ENCODE measurements around the gene KHDRBS2. TPM values are rescaled to one million over a fixed set of nuclear protein-coding genes. Genes with fewer than 3 reads are reported as not detected.

KHDRBS2 gene
- total RNA-seq, 1 donor from 2014 or later, result not detected

DNA sequence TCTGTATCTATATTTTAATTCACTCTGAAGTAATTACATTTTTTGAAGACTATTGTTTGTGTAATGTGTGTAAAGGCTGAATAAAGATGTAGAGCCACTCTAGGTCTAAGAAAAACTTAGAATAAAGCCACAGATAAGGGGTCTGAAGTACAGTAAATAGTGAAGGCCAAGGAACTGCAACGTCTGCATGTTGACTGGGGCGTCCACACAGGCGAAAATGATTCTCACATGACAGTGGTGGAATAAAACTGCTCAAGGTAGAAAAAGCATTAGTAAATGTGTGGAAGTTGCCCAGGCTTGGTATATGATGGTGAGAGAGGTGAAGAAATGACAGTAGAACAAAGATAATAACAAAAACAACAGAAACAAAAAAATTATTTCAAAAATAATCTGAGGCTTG is 196.2 kb downstream of the KHDRBS2 start:
- Mint-ChIP-seq H3K27ac (ENCODE audit: unreplicated experiment) (no peak overlapping the region), H3K27me3 (ENCODE audit: unreplicated experiment) (no peaks in the 10 kb centered on the region), H3K4me3 (ENCODE audit: unreplicated experiment) (no peak overlapping the region), H3K36me3 (ENCODE audit: low read depth, unreplicated experiment) (no peaks in the 10 kb centered on the region), H3K9me3 (ENCODE audit: unreplicated experiment) (no peaks in the 10 kb centered on the region), H3K4me1 (ENCODE audit: unreplicated experiment) (peaks cover 11% of the 10 kb centered on the region)
- no peak for DNase-seq (ENCODE audit: low spot score)
- TF ChIP-seq, protein P1, sequence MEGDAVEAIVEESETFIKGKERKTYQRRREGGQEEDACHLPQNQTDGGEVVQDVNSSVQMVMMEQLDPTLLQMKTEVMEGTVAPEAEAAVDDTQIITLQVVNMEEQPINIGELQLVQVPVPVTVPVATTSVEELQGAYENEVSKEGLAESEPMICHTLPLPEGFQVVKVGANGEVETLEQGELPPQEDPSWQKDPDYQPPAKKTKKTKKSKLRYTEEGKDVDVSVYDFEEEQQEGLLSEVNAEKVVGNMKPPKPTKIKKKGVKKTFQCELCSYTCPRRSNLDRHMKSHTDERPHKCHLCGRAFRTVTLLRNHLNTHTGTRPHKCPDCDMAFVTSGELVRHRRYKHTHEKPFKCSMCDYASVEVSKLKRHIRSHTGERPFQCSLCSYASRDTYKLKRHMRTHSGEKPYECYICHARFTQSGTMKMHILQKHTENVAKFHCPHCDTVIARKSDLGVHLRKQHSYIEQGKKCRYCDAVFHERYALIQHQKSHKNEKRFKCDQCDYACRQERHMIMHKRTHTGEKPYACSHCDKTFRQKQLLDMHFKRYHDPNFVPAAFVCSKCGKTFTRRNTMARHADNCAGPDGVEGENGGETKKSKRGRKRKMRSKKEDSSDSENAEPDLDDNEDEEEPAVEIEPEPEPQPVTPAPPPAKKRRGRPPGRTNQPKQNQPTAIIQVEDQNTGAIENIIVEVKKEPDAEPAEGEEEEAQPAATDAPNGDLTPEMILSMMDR (IDR thresholded peaks at IDR 0.05; ENCODE audit: unreplicated experiment), result no peak

DNA sequence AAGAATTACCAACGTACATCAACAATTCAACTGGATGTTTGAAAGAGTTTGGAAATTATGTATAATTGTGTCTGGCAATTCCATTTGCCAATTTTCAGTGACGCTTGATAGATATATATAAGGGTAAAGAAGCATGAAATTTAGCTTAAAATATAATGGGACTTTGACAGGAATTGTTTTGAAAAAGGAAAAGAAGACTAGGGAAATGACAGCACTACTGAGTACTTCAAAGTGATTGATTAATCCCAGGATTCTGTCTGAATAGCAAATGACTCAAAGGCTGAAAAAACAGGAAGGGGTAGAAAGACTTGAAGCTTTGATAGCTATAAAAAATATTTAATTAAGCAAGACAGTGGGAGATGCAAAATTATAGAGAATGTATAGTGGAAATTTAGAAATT is 200.0 kb downstream of the KHDRBS2 start:
- H3K4me1 Mint-ChIP-seq (ENCODE audit: unreplicated experiment), result peaks cover 11% of the 10 kb centered on the region
- H3K27ac Mint-ChIP-seq (ENCODE audit: unreplicated experiment), result no peak overlapping the region
- no peaks in the 10 kb centered on the region for H3K36me3 Mint-ChIP-seq (ENCODE audit: low read depth, unreplicated experiment)
- H3K27me3 Mint-ChIP-seq (ENCODE audit: unreplicated experiment), result no peaks in the 10 kb centered on the region
- TF ChIP-seq, protein P1 (IDR thresholded peaks at IDR 0.05; ENCODE audit: unreplicated experiment), result no peak
- no peak overlapping the region for H3K4me3 Mint-ChIP-seq (ENCODE audit: unreplicated experiment)
- peaks cover 4% of the 10 kb centered on the region for H3K9me3 Mint-ChIP-seq (ENCODE audit: unreplicated experiment)
- no peak for DNase-seq (ENCODE audit: low spot score)

DNA sequence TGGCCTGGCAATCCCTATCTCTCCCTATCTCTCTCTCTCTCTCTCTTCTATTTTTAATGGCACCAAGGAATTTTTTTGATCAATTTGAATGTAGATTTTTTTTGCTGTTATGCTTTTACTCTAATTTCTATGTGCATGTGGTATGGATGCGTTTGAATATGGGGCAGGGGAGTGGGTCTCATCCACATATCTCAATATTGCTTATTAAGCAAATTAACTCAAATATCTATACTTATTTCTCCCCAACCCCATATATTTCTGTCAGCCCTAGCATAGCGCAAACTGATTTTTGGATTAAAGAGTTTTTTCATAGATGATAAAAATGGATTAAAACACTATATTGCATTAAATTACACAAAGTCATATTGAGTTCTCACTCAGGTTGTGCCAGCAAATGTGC is 210.2 kb downstream of the KHDRBS2 start:
- Mint-ChIP-seq H3K4me3 (ENCODE audit: unreplicated experiment) (no peak overlapping the region), H3K36me3 (ENCODE audit: low read depth, unreplicated experiment) (no peaks in the 10 kb centered on the region), H3K9me3 (ENCODE audit: unreplicated experiment) (no peaks in the 10 kb centered on the region), H3K4me1 (ENCODE audit: unreplicated experiment) (no peaks in the 10 kb centered on the region), H3K27ac (ENCODE audit: unreplicated experiment) (no peak overlapping the region), H3K27me3 (ENCODE audit: unreplicated experiment) (no peaks in the 10 kb centered on the region)
- DNase-seq (ENCODE audit: low spot score), result no peak
- TF ChIP-seq, protein P1 (IDR thresholded peaks at IDR 0.05; ENCODE audit: unreplicated experiment), result no peak

DNA sequence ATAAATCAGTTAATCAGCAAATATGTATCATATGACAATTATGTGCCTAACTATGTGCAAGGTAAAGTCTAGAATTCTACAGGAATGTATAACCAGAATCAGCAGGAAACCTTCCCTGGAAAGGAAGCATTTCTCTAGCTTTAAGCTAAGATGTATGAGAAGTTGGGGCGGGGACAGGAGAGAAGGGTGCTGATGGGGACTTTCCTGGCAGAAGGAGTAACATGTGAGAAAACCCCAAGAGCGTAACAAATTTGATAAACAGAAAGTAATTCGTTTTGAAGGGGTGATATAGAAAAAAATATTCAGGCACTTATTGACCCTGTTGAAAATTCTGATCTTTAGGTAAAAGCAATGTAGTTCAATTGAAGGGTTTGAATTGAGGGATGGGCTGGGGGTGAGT is 226.1 kb downstream of the KHDRBS2 start:
- Mint-ChIP-seq H3K27ac (ENCODE audit: unreplicated experiment) (no peak overlapping the region), H3K36me3 (ENCODE audit: low read depth, unreplicated experiment) (no peaks in the 10 kb centered on the region), H3K9me3 (ENCODE audit: unreplicated experiment) (no peaks in the 10 kb centered on the region), H3K4me3 (ENCODE audit: unreplicated experiment) (no peak overlapping the region), H3K27me3 (ENCODE audit: unreplicated experiment) (no peaks in the 10 kb centered on the region), H3K4me1 (ENCODE audit: unreplicated experiment) (no peaks in the 10 kb centered on the region)
- DNase-seq (ENCODE audit: low spot score), result no peak
- TF ChIP-seq, protein P1 (IDR thresholded peaks at IDR 0.05; ENCODE audit: unreplicated experiment), result no peak

DNA sequence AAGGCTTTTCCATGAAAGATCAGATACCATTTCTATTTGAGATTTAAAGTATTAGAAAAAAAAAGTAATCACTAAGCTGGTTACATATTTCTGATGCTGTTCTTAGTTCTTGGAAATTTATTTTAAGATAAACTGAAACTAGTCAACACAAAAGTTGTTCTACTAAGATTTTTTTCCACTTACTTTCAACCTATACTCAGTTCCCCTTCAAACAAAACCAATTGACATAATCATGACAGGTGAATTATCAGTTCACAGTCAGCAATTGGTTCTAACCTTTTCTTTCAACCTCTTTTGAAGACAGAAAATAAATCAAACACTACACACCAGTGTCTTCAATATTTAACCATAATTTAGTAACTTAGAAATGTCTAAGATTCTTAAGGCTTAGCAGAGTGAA is 228.7 kb downstream of the KHDRBS2 start:
- no peak for DNase-seq (ENCODE audit: low spot score)
- no peaks in the 10 kb centered on the region for H3K27me3 Mint-ChIP-seq (ENCODE audit: unreplicated experiment)
- no peaks in the 10 kb centered on the region for H3K4me1 Mint-ChIP-seq (ENCODE audit: unreplicated experiment)
- H3K36me3 Mint-ChIP-seq (ENCODE audit: low read depth, unreplicated experiment), result no peaks in the 10 kb centered on the region
- no peak overlapping the region for H3K4me3 Mint-ChIP-seq (ENCODE audit: unreplicated experiment)
- no peaks in the 10 kb centered on the region for H3K9me3 Mint-ChIP-seq (ENCODE audit: unreplicated experiment)
- TF ChIP-seq, protein P1 (IDR thresholded peaks at IDR 0.05; ENCODE audit: unreplicated experiment), result no peak
- no peak overlapping the region for H3K27ac Mint-ChIP-seq (ENCODE audit: unreplicated experiment)

Measured in endothelial cell (in vitro differentiated cells).